Natural killer cell (primary cell): ENCODE measurements around the gene TACC2. TPM values are rescaled to one million over a fixed set of nuclear protein-coding genes. Genes with fewer than 3 reads are reported as not detected.
"Not testable (repeated sequence)": the region's sequence is repeated elsewhere in the genome, so short reads cannot be mapped to it uniquely, and the experiment has no call there.

Experiments used
- ATAC-seq, 3 donors: fragments of 150-1000 bp in 2 of 3; fragments of 200-7000 bp in 1 of 3; cut with Tn5 transposase; 1 replicate in 1 of 3; 2 replicates in 2 of 3; pipeline ENCODE4 v1.10.0; 2021; ENCODE audit warnings: mild to moderate bottlenecking in 2 of 3, moderate library complexity in 2 of 3
- DNase-seq, 2 donors: peaks; one replicate each; pipeline versions ENCODE4 v3.0.0 to v3.0.0-alpha.2; 2013 to 2021; ENCODE audit warnings: mixed read lengths in 1 of 2
- H3K27ac ChIP-seq: one replicate; pipeline ENCODE4 v1.5.1; 2013; ENCODE audit warnings: mild to moderate bottlenecking, low read length
- H3K27me3 ChIP-seq: one replicate; pipeline ENCODE4 v1.6.1; 2013; ENCODE audit warnings: low read length; ENCODE audit not compliant: control insufficient read depth, insufficient read depth
- H3K36me3 ChIP-seq: one replicate; pipeline ENCODE4 v1.6.1; 2013; ENCODE audit warnings: low read length; ENCODE audit not compliant: control insufficient read depth, insufficient read depth
- H3K4me1 ChIP-seq: one replicate; pipeline ENCODE4 v1.6.1; 2013; ENCODE audit warnings: low read length; ENCODE audit not compliant: control insufficient read depth, insufficient read depth
- H3K4me3 ChIP-seq: one replicate; pipeline ENCODE4 v1.5.1; 2013; ENCODE audit warnings: low read length
- H3K9me3 ChIP-seq: one replicate; pipeline ENCODE4 v1.6.1; 2013; ENCODE audit warnings: low read length; ENCODE audit not compliant: control insufficient read depth, insufficient read depth
- H3K27ac Mint-ChIP-seq, 2 donors: one replicate each; pipeline ENCODE4 v1.8.0; 2022; ENCODE audit warnings: mild to moderate bottlenecking in 2 of 2, mixed read lengths in 2 of 2, moderate library complexity in 1 of 2
- H3K27me3 Mint-ChIP-seq, 2 donors: one replicate each; pipeline ENCODE4 v1.8.0; 2022; ENCODE audit warnings: low read depth in 2 of 2, mixed read lengths in 2 of 2
- H3K36me3 Mint-ChIP-seq: one replicate; pipeline ENCODE4 v1.8.0; 2022; ENCODE audit warnings: mixed read lengths
- H3K4me1 Mint-ChIP-seq, 2 donors: one replicate each; pipeline ENCODE4 v1.8.0; 2022; ENCODE audit warnings: mixed read lengths in 2 of 2
- H3K4me3 Mint-ChIP-seq: one replicate; pipeline ENCODE4 v1.8.0; 2022; ENCODE audit warnings: mild to moderate bottlenecking, moderate library complexity, mixed read lengths
- H3K9me3 Mint-ChIP-seq, 2 donors: one replicate each; pipeline ENCODE4 v1.8.0; 2022; ENCODE audit warnings: mixed read lengths in 2 of 2
- CTCF ChIP-seq: fragments of 200-600 bp; IDR thresholded peaks from one replicate; pipeline ENCODE4 v1.8.0; 2022; ENCODE audit warnings: antibody characterized with exemption
- WGBS: methylation state at CpG from one replicate; pipeline ENCODE4 v1.1.7; 2013; ENCODE audit warnings: missing lambda C conversion rate; ENCODE audit not compliant: insufficient coverage; 5-methylcytosine and 5-hydroxymethylcytosine counted together
- intact Hi-C: fragments of 100-400 bp; cut with micrococcal nuclease; formaldehyde crosslinking; loops from one replicate; pipeline ENCODE4 v1.14.2; 2022
- total RNA-seq, 4 donors: library from RNA; stranded (reverse); fragments of 120-200 nt in 1 of 4; gene quantifications; one replicate each; pipeline versions ENCODE4 v1.2.3 to v1.2.4, GENCODE V29; 2013 to 2022

TACC2 gene
- total RNA-seq, 3 donors from 2014 or later (not counting 1 experiment from before 2014, with no cell fraction given): not detected

GRCh38 chr10:122057841-122058413 is 69.0 kb downstream of the TACC2 start:
- ATAC-seq (no peak), DNase-seq (no peak)
- Mint-ChIP-seq H3K36me3 (no peaks in the 10 kb centered on the region), H3K9me3 (no peaks in the 10 kb centered on the region), H3K4me1 (no peaks in the 10 kb centered on the region), H3K27me3 (peaks cover 0 to 7% of the 10 kb centered on the region in 2 donors), H3K4me3 (no peak overlapping the region), H3K27ac (no peak overlapping the region)
- Histone ChIP-seq H3K4me3 (no peak overlapping the region), H3K9me3 (no peaks in the 10 kb centered on the region), H3K36me3 (no peaks in the 10 kb centered on the region), H3K27me3 (no peaks in the 10 kb centered on the region), H3K4me1 (no peaks in the 10 kb centered on the region), H3K27ac (no peak overlapping the region)
- intact Hi-C loops: no loop called here
- 75% methylated on average over 13 of the region's 14 CpGs for WGBS
- no peak for TF ChIP-seq CTCF

- ATAC-seq (no peak), DNase-seq (no peak)
- Histone ChIP-seq H3K9me3 (no peaks in the 10 kb centered on the region), H3K36me3 (no peaks in the 10 kb centered on the region), H3K4me3 (no peak overlapping the region), H3K27ac (no peak overlapping the region), H3K27me3 (no peaks in the 10 kb centered on the region), H3K4me1 (no peaks in the 10 kb centered on the region)
- TF ChIP-seq CTCF: no peak
- Mint-ChIP-seq H3K36me3 (no peaks in the 10 kb centered on the region), H3K4me3 (no peak overlapping the region), H3K27me3 (peaks cover 0 to 6% of the 10 kb centered on the region in 2 donors), H3K27ac (no peak overlapping the region), H3K9me3 (no peaks in the 10 kb centered on the region), H3K4me1 (no peaks in the 10 kb centered on the region)
- 61% methylated on average over 2 of the region's 2 CpGs for WGBS
- intact Hi-C loops: no loop called here
Measured at GRCh38 chr10:122060250-122060649, 71.3 kb downstream of the TACC2 start.

GRCh38 chr10:122062831-122063674 is 74.1 kb downstream of the TACC2 start:
- intact Hi-C loops: no loop called here
- no peaks in the 10 kb centered on the region for H3K36me3 ChIP-seq
- H3K4me1 ChIP-seq: no peaks in the 10 kb centered on the region
- H3K27ac ChIP-seq: no peak overlapping the region
- no peak overlapping the region for H3K4me3 Mint-ChIP-seq
- no peak for TF ChIP-seq CTCF
- no peaks in the 10 kb centered on the region for H3K36me3 Mint-ChIP-seq
- H3K27me3 ChIP-seq: no peaks in the 10 kb centered on the region
- H3K4me3 ChIP-seq: no peak overlapping the region
- no peaks in the 10 kb centered on the region for H3K9me3 ChIP-seq
- 71% methylated on average over 12 of the region's 13 CpGs for WGBS
- DNase-seq (no peak), ATAC-seq (no peak)
- H3K27me3 Mint-ChIP-seq: peaks cover 0 to 2% of the 10 kb centered on the region in 2 donors
- peaks cover 0 to 3% of the 10 kb centered on the region in 2 donors for H3K9me3 Mint-ChIP-seq
- H3K27ac Mint-ChIP-seq: no peak overlapping the region
- no peaks in the 10 kb centered on the region for H3K4me1 Mint-ChIP-seq

- H3K4me3 Mint-ChIP-seq, DNase-seq, H3K4me1 ChIP-seq, H3K9me3 ChIP-seq, H3K27me3 Mint-ChIP-seq, intact Hi-C loops, H3K36me3 ChIP-seq, H3K4me1 Mint-ChIP-seq, H3K27me3 ChIP-seq, H3K27ac Mint-ChIP-seq, ATAC-seq, H3K4me3 ChIP-seq, H3K27ac ChIP-seq, H3K36me3 Mint-ChIP-seq, H3K9me3 Mint-ChIP-seq: not testable (repeated sequence)
- WGBS: 94% methylated on average over 9 of the region's 9 CpGs
Measured at GRCh38 chr10:122066337-122066939, 77.5 kb downstream of the TACC2 start.
